Measurements from ENCODE around the gene FBXL7.
A peak's percentile ranks its signal among the peaks of the same experiment; 100 is the strongest.

The FBXL7 gene

DNA sequence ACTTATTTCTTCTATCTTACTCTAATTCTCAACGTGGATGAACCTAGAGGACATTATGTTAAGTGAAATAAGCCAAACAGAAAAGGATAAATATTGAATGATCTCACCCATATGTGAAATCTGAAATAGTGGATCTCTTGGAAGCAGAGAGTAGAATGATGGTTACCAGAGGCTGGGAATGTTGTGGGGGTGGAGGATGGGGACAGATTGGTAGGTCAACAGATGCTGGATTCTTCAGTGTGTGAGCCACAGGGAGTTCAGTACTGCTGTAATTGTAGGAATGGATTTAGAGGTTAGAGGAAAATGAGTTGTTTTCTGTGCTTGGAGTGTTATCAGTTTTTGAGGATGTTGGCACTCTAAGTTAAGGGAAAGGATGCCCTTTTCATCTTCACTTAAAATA is 190.6 kb downstream of the FBXL7 start:
- Histone ChIP-seq H3K4me3 (ENCODE audit: low read depth, low read length) (no peak overlapping the region), H3K9me3 (ENCODE audit: severe bottlenecking) (no peaks in the 10 kb centered on the region), H3K27me3 (ENCODE audit: insufficient read depth, low read depth, severe bottlenecking) (no peaks in the 10 kb centered on the region), H3K36me3 (no peaks in the 10 kb centered on the region), H3K27ac (no peak overlapping the region)
- no peak for TF ChIP-seq CTCF (IDR thresholded peaks at IDR 0.05; ENCODE audit: low read depth, low read length)
- DNase-seq, result no peak

- no peak for DNase-seq
- Histone ChIP-seq H3K27ac (no peak overlapping the region), H3K36me3 (no peaks in the 10 kb centered on the region), H3K4me3 (ENCODE audit: low read depth, low read length) (no peak overlapping the region), H3K9me3 (ENCODE audit: severe bottlenecking) (no peaks in the 10 kb centered on the region), H3K27me3 (ENCODE audit: insufficient read depth, low read depth, severe bottlenecking) (no peaks in the 10 kb centered on the region)
- no peak for TF ChIP-seq CTCF (IDR thresholded peaks at IDR 0.05; ENCODE audit: low read depth, low read length)
Measured at GRCh38 chr5:15691521-15691920, 191.5 kb downstream of the FBXL7 start.

GRCh38 chr5:15692706-15693381 is 192.9 kb downstream of the FBXL7 start:
- H3K36me3 ChIP-seq, result no peaks in the 10 kb centered on the region
- no peak for DNase-seq
- H3K27me3 ChIP-seq (ENCODE audit: insufficient read depth, low read depth, severe bottlenecking), result no peaks in the 10 kb centered on the region
- no peaks in the 10 kb centered on the region for H3K9me3 ChIP-seq (ENCODE audit: severe bottlenecking)
- no peak overlapping the region for H3K4me3 ChIP-seq (ENCODE audit: low read depth, low read length)
- no peak for TF ChIP-seq CTCF (IDR thresholded peaks at IDR 0.05; ENCODE audit: low read depth, low read length)
- H3K27ac ChIP-seq, result no peak overlapping the region

GRCh38 chr5:15693382-15693728 is 193.4 kb downstream of the FBXL7 start:
- TF ChIP-seq CTCF (IDR thresholded peaks at IDR 0.05; ENCODE audit: low read depth, low read length), result no peak
- Histone ChIP-seq H3K9me3 (ENCODE audit: severe bottlenecking) (no peaks in the 10 kb centered on the region), H3K27ac (no peak overlapping the region), H3K27me3 (ENCODE audit: insufficient read depth, low read depth, severe bottlenecking) (no peaks in the 10 kb centered on the region), H3K36me3 (no peaks in the 10 kb centered on the region), H3K4me3 (ENCODE audit: low read depth, low read length) (no peak overlapping the region)
- no peak for DNase-seq

DNA sequence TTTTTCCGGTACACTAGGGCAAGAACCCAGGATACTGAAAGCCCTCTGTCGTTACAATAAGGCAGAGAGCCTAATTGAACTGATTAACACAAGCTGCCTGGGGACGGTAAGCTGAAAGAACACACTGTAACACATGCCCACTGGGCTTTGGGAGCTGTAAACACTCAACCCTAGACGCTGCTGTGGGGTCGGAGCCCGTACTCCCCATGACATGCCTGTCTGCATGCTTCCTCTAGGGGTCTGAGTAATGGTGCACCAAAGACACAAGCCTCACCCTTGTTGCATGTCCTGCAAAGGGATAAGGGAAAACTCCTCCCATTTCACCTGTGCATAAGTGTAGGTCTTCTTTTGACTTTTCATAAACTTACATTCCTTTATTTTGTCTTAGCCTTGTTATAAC is 194.0 kb downstream of the FBXL7 start:
- no peak for DNase-seq
- no peaks in the 10 kb centered on the region for H3K9me3 ChIP-seq (ENCODE audit: severe bottlenecking)
- peak; percentile 19; the same call in 1 of the 2 replicates for TF ChIP-seq CTCF (IDR thresholded peaks at IDR 0.05; ENCODE audit: low read depth, low read length)
- H3K27me3 ChIP-seq (ENCODE audit: insufficient read depth, low read depth, severe bottlenecking), result no peaks in the 10 kb centered on the region
- no peaks in the 10 kb centered on the region for H3K36me3 ChIP-seq
- no peak overlapping the region for H3K27ac ChIP-seq
- H3K4me3 ChIP-seq (ENCODE audit: low read depth, low read length), result no peak overlapping the region

DNA sequence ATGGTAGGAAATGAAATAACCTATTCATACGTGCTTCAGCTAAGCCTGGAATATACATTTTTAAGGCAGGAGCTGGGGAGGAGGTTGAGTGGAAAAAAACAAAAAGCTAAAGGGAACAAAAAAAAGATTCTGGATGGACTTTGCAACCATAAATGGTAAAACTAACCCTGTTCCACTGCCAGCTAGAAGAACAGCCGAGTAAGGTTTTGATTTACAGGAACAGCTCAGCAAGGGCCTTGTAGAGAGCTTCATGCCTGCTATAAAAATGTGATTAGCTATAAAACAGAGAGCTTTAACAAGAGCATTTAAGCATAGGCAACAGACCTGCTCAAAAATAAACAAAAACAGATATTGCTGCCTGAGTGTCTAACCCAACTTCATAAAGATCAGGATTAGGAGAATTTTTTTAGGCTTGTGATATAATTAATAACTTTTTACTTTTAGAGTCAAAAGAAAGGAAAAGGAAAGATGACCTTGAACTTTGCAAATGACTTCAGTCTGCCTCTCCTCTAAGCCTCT is 194.8 kb downstream of the FBXL7 start:
- Histone ChIP-seq H3K9me3 (ENCODE audit: severe bottlenecking) (no peaks in the 10 kb centered on the region), H3K36me3 (no peaks in the 10 kb centered on the region), H3K27me3 (ENCODE audit: insufficient read depth, low read depth, severe bottlenecking) (no peaks in the 10 kb centered on the region), H3K27ac (no peak overlapping the region), H3K4me3 (ENCODE audit: low read depth, low read length) (no peak overlapping the region)
- no peak for DNase-seq
- no peak for TF ChIP-seq CTCF (IDR thresholded peaks at IDR 0.05; ENCODE audit: low read depth, low read length)

Data from WERI-Rb-1 (cell line).